ENCODE results near the gene NFIB. TPM values are rescaled to one million over a fixed set of nuclear protein-coding genes. Genes with fewer than 3 reads are reported as not detected.

Gene NFIB
- total and polyA plus RNA-seq, 2 donors (not counting 3 experiments of a cell fraction or from before 2014, with no cell fraction given), result 26.4 to 174 TPM

DNA sequence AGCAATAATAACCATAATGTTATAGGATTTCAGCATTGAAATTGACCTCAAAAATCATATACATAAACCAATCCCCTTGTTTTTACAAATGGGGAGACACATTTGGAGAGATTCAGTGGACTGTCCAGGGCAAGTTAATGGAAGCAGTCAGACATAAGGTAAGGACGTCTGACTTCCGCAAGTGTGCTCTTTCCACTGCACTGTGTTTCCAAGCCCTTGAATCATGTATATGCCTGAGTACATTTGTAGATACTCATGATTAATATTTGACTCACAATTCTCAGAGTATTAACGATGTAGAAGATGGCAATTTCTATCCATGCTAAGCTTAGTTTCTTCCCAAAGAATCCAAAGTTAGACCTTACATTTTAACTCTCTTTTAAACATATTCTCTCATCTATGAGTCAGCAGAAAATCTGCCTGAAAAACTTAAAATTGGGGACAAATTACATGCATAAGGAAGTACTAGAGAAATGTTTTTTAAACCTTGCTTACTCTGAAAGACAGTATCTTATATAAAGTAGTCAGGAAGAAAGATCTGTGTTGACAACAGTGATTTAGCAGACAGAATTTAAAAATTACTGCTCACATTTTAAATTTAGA lies 165.3 kb downstream of the NFIB start:
- intact Hi-C loops (cut with micrococcal nuclease) (no loop called here), dilution Hi-C loops (cut with MboI; ENCODE audit: extremely low pct_ligation_motif_present, low sequenced_read_pairs) (no loop called here)
- H3K4me1 ChIP-seq (ENCODE audit: control insufficient read depth, extremely low read depth, insufficient read depth, low read length), result peaks cover 7% of the 10 kb centered on the region
- H3K4me3 ChIP-seq (replicated peaks in 1 of 3; ENCODE audit: insufficient read depth in 1 of 3, low read depth in 1 of 3, low read length in 3 of 3), result no peak overlapping the region
- TF ChIP-seq EZH2 (IDR thresholded peaks at IDR 0.05; ENCODE audit: borderline replicate concordance, low read depth, low read length, severe bottlenecking) (no peak), JUN (IDR thresholded peaks at IDR 0.05; ENCODE audit: borderline replicate concordance, insufficient read depth, insufficient read length, low read depth) (no peak), MYC (IDR thresholded peaks at IDR 0.05; ENCODE audit: low read depth, low read length) (no peak), GATA2 (IDR thresholded peaks at IDR 0.05; ENCODE audit: insufficient read depth, insufficient read length, low read depth, low read length) (no peak), FOS (IDR thresholded peaks at IDR 0.05; ENCODE audit: borderline replicate concordance, insufficient read depth, low read length) (no peak), POLR2A (IDR thresholded peaks at IDR 0.05; ENCODE audit: low read depth, low read length) (no peak)
- TF ChIP-seq, protein P1, sequence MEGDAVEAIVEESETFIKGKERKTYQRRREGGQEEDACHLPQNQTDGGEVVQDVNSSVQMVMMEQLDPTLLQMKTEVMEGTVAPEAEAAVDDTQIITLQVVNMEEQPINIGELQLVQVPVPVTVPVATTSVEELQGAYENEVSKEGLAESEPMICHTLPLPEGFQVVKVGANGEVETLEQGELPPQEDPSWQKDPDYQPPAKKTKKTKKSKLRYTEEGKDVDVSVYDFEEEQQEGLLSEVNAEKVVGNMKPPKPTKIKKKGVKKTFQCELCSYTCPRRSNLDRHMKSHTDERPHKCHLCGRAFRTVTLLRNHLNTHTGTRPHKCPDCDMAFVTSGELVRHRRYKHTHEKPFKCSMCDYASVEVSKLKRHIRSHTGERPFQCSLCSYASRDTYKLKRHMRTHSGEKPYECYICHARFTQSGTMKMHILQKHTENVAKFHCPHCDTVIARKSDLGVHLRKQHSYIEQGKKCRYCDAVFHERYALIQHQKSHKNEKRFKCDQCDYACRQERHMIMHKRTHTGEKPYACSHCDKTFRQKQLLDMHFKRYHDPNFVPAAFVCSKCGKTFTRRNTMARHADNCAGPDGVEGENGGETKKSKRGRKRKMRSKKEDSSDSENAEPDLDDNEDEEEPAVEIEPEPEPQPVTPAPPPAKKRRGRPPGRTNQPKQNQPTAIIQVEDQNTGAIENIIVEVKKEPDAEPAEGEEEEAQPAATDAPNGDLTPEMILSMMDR (IDR thresholded peaks at IDR 0.05; ENCODE audit: extremely low read depth in 1 of 2, insufficient read depth in 1 of 2, low read depth in 1 of 2, low read length in 2 of 2), result no peak
- FAIRE-seq (no peak), DNase-seq (ENCODE audit: low read depth, low spot score) (no peak)
- ChIA-PET POLR2A (no interaction called here), CTCF (interaction anchor here (1.0 kb wide), 1 partner anchor 721 kb away, joined by 3 read pairs; no protein-coding TSS in a partner anchor)
- H3K79me2 ChIP-seq (ENCODE audit: control insufficient read depth, insufficient read depth, low read length), result peaks cover 38% of the 10 kb centered on the region
- H4K20me1 ChIP-seq (replicated peaks; ENCODE audit: control insufficient read depth, extremely low read depth, insufficient read depth, low read length), result no peaks in the 10 kb centered on the region
- BruUV-seq (replicated peaks), result no TSS peak
- H3K27ac ChIP-seq (ENCODE audit: insufficient read depth, low read depth, low read length), result no peak overlapping the region
- no peaks in the 10 kb centered on the region for H3K27me3 ChIP-seq (ENCODE audit: control insufficient read depth in 2 of 2, insufficient read depth in 2 of 2, low read length in 2 of 2)
- no peak overlapping the region for H3K4me2 ChIP-seq (ENCODE audit: insufficient read depth, low read length)
- no peak overlapping the region for H3K9ac ChIP-seq (replicated peaks; ENCODE audit: extremely low read depth, insufficient read depth, low read length)
- H2AFZ ChIP-seq (ENCODE audit: low read depth, low read length), result no peak overlapping the region
- no peaks in the 10 kb centered on the region for H3K9me3 ChIP-seq (replicated peaks; ENCODE audit: control insufficient read depth, insufficient read depth, low read length)
- H3K36me3 ChIP-seq (ENCODE audit: control insufficient read depth in 2 of 2, extremely low read depth in 1 of 2, insufficient read depth in 2 of 2, low read length in 2 of 2), result peaks cover 4 to 12% of the 10 kb centered on the region in 2 experiments
- H3K9me1 ChIP-seq (replicated peaks; ENCODE audit: control insufficient read depth, extremely low read depth, insufficient read depth, low read length), result no peaks in the 10 kb centered on the region

Data from endothelial cell of umbilical vein (primary cell).